B cell (primary cell): Measurements from ENCODE around the gene ELMO1. TPM values are rescaled to one million over a fixed set of nuclear protein-coding genes. Genes with fewer than 3 reads are reported as not detected.

Source experiments
- ATAC-seq: fragments of 200-7000 bp; cut with Tn5 transposase; one replicate; pipeline ENCODE4 v1.10.0; 2021; ENCODE audit warnings: low read depth, mild to moderate bottlenecking, moderate number of reproducible peaks, moderate library complexity
- CTCF ChIA-PET: fragments of 350-600 bp; sonication (Branson Sonifier 250); formaldehyde crosslinking; loops from one replicate; lab custom pipeline; 2021; ENCODE audit warnings: antibody characterized with exemption, inconsistent platforms; lab: Charles Lee
- POLR2A ChIA-PET: fragments of 350-600 bp; sonication (Branson Sonifier 250); formaldehyde crosslinking; loops from one replicate; lab custom pipeline; 2021; ENCODE audit warnings: antibody characterized with exemption; lab: Charles Lee
- DNase-seq: peaks from one replicate; pipeline ENCODE4 v3.0.0; 2013
- H2AFZ ChIP-seq: 2 replicates; pipeline ENCODE4 v1.6.1; 2012; ENCODE audit warnings: mild to moderate bottlenecking, low read depth, low read length; ENCODE audit not compliant: insufficient read depth, poor library complexity, severe bottlenecking
- H3K27ac ChIP-seq, 2 donors: 1 replicate in 1 of 2; 2 replicates in 1 of 2; pipeline ENCODE4 v1.5.1; 2012 to 2013; ENCODE audit warnings: low read length in 2 of 2, mild to moderate bottlenecking in 2 of 2, moderate library complexity in 1 of 2
- H3K27me3 ChIP-seq, 4 experiments: fragments of 200-600 bp in 1 of 4; sonication (generic) in 1 of 4; replicated peaks in 1 of 4; 1 replicate in 2 of 4; 2 replicates in 2 of 4; pipeline versions ENCODE4 v1.6.1 to v1.7.0; 2013 to 2016; ENCODE audit warnings: low read length in 3 of 4, mild to moderate bottlenecking in 2 of 4, mixed read lengths in 1 of 4, moderate library complexity in 1 of 4; ENCODE audit not compliant: insufficient read depth in 4 of 4, control insufficient read depth in 3 of 4; ENCODE audit errors: control extremely low read depth in 1 of 4
- H3K36me3 ChIP-seq, 2 experiments: replicated peaks in 1 of 2; 1 replicate in 1 of 2; 2 replicates in 1 of 2; pipeline versions ENCODE4 v1.6.1 to v1.7.1; 2013; ENCODE audit warnings: low read length in 1 of 2; ENCODE audit not compliant: insufficient read depth in 2 of 2, control insufficient read depth in 1 of 2; ENCODE audit errors: control extremely low read depth in 1 of 2, extremely low read depth in 1 of 2
- H3K4me1 ChIP-seq, 2 donors: fragments of 200-600 bp in 1 of 2; sonication (generic) in 1 of 2; 1 replicate in 1 of 2; 2 replicates in 1 of 2; pipeline versions ENCODE4 v1.5.1 to v1.6.1; 2013 to 2017; ENCODE audit warnings: low read length in 2 of 2; ENCODE audit not compliant: control insufficient read depth in 2 of 2, insufficient read depth in 2 of 2
- H3K4me2 ChIP-seq: replicated peaks from 2 replicates; pipeline ENCODE3; 2012; ENCODE audit warnings: mild to moderate bottlenecking, low read depth, low read length; ENCODE audit not compliant: poor library complexity, severe bottlenecking
- H3K4me3 ChIP-seq, 5 experiments: fragments of 200-600 bp in 1 of 5; sonication (generic) in 1 of 5; 1 replicate in 3 of 5; 2 replicates in 2 of 5; pipeline versions ENCODE4 v1.5.1 to v1.7.0; 2011 to 2016; ENCODE audit warnings: low read length in 4 of 5, mild to moderate bottlenecking in 4 of 5, low read depth in 2 of 5, control low read depth in 1 of 5, moderate library complexity in 1 of 5; ENCODE audit not compliant: insufficient read depth in 1 of 5; ENCODE audit errors: control extremely low read depth in 1 of 5, extremely low read depth in 1 of 5
- H3K79me2 ChIP-seq: fragments of 200-600 bp; sonication (generic); one replicate; pipeline ENCODE4 v1.6.0; 2016; ENCODE audit warnings: low read length; ENCODE audit not compliant: control insufficient read depth, insufficient read depth
- H3K9ac ChIP-seq: fragments of 200-600 bp; sonication (generic); 2 replicates; pipeline ENCODE4 v1.6.1; 2017; ENCODE audit warnings: mild to moderate bottlenecking, low read length, moderate library complexity
- H3K9me3 ChIP-seq, 3 donors: one replicate each; pipeline versions ENCODE4 v1.6.1 to v1.7.1; 2013; ENCODE audit warnings: low read length in 2 of 3; ENCODE audit not compliant: control insufficient read depth in 2 of 3, insufficient read depth in 1 of 3; ENCODE audit errors: control extremely low read depth in 1 of 3
- H4K20me1 ChIP-seq: 2 replicates; pipeline ENCODE4 v1.6.0; 2012; ENCODE audit warnings: mild to moderate bottlenecking, low read length; ENCODE audit not compliant: insufficient read depth, control insufficient read depth, poor library complexity, severe bottlenecking
- H3K27ac Mint-ChIP-seq: one replicate; pipeline ENCODE4 v1.8.0; 2021; ENCODE audit warnings: mixed read lengths
- H3K27me3 Mint-ChIP-seq: one replicate; pipeline ENCODE4 v1.8.0; 2021; ENCODE audit warnings: mixed read lengths
- H3K4me1 Mint-ChIP-seq: one replicate; pipeline ENCODE4 v1.8.0; 2021; ENCODE audit warnings: mixed read lengths
- H3K4me3 Mint-ChIP-seq: one replicate; pipeline ENCODE4 v1.8.0; 2021; ENCODE audit warnings: mixed read lengths
- H3K9me3 Mint-ChIP-seq: one replicate; pipeline ENCODE4 v1.8.0; 2022; ENCODE audit warnings: mixed read lengths; ENCODE audit not compliant: insufficient read depth
- CTCF ChIP-seq: fragments of 200-600 bp; IDR thresholded peaks from one replicate; pipeline ENCODE4 v1.8.0; 2022; ENCODE audit warnings: antibody characterized with exemption, mild to moderate bottlenecking
- EZH2 ChIP-seq: IDR thresholded peaks from 2 replicates; pipeline ENCODE4 v1.6.1; 2012; ENCODE audit warnings: borderline replicate concordance, low read depth, mild to moderate bottlenecking, moderate library complexity, low read length; ENCODE audit not compliant: insufficient read depth, poor library complexity, severe bottlenecking
- WGBS: methylation state at CpG from one replicate; pipeline ENCODE4 v1.1.5; 2013; ENCODE audit warnings: missing lambda C conversion rate; ENCODE audit not compliant: insufficient coverage; 5-methylcytosine and 5-hydroxymethylcytosine counted together
- intact Hi-C: fragments of 100-400 bp; cut with micrococcal nuclease; formaldehyde crosslinking; loops from one replicate; pipeline ENCODE4 v1.10.0; 2022
- polyA plus RNA-seq: library from polyadenylated mRNA; depleted of rRNA; stranded (reverse); fragments of >200 nt; gene quantifications from 2 replicates; pipeline ENCODE4 v1.2.3, GENCODE V29; 2012
- total RNA-seq, 2 donors: library from RNA; stranded (reverse); fragments of 120-200 nt in 1 of 2; gene quantifications; 1 replicate in 1 of 2; 2 replicates in 1 of 2; pipeline versions ENCODE4 v1.2.3 to v1.2.4, GENCODE V29; 2013 to 2022

Gene ELMO1
- total and polyA plus RNA-seq, 2 donors (not counting 1 experiment from before 2014, with no cell fraction given), result 44.7 to 177 TPM

GRCh38 chr7:37218956-37219355 is 229.7 kb downstream of the ELMO1 start:
- no peak for ATAC-seq
- no peaks in the 10 kb centered on the region for H3K79me2 ChIP-seq
- no peak overlapping the region for H3K4me3 ChIP-seq
- H3K27ac ChIP-seq, result no peak overlapping the region
- POLR2A ChIA-PET, result no interaction called here
- no peak overlapping the region for H2AFZ ChIP-seq
- CTCF ChIA-PET, result interaction anchor here (1.0 kb wide), 1 partner anchor 11 kb away, joined by 5 read pairs; no protein-coding TSS in a partner anchor
- no peak overlapping the region for H3K27ac Mint-ChIP-seq
- no peaks in the 10 kb centered on the region for H3K9me3 ChIP-seq
- H3K4me1 Mint-ChIP-seq, result no peaks in the 10 kb centered on the region
- no peak overlapping the region for H3K4me3 Mint-ChIP-seq
- no CpG with 5 or more reads among the region's 3 CpGs for WGBS
- no peak for DNase-seq
- no peaks in the 10 kb centered on the region for H3K9me3 Mint-ChIP-seq
- no peaks in the 10 kb centered on the region for H4K20me1 ChIP-seq
- intact Hi-C loops, result no loop called here
- H3K36me3 ChIP-seq, result peaks cover 10 to 75% of the 10 kb centered on the region in 2 experiments
- no peak for TF ChIP-seq CTCF
- no peak for TF ChIP-seq EZH2
- H3K9ac ChIP-seq, result no peak overlapping the region
- no peaks in the 10 kb centered on the region for H3K27me3 Mint-ChIP-seq
- no peak overlapping the region for H3K4me2 ChIP-seq
- H3K27me3 ChIP-seq, result no peaks in the 10 kb centered on the region
- no peaks in the 10 kb centered on the region for H3K4me1 ChIP-seq

- H3K9me3 Mint-ChIP-seq, result no peaks in the 10 kb centered on the region
- intact Hi-C loops, result no loop called here
- H4K20me1 ChIP-seq, result no peaks in the 10 kb centered on the region
- H3K9ac ChIP-seq, result no peak overlapping the region
- no peak for TF ChIP-seq EZH2
- no peak for TF ChIP-seq CTCF
- no peaks in the 10 kb centered on the region for H3K4me1 ChIP-seq
- H3K9me3 ChIP-seq, result no peaks in the 10 kb centered on the region
- CTCF ChIA-PET, result interaction anchor here (1.3 kb wide), 1 partner anchor 136 kb away, joined by 4 read pairs; no protein-coding TSS in a partner anchor
- no peak for DNase-seq
- no peak for ATAC-seq
- no peaks in the 10 kb centered on the region for H3K79me2 ChIP-seq
- no peak overlapping the region for H3K27ac Mint-ChIP-seq
- WGBS, result no CpG with 5 or more reads among the region's 2 CpGs
- no peak overlapping the region for H3K4me3 ChIP-seq
- POLR2A ChIA-PET, result no interaction called here
- no peak overlapping the region for H3K4me3 Mint-ChIP-seq
- H3K27ac ChIP-seq, result no peak overlapping the region
- no peaks in the 10 kb centered on the region for H3K27me3 ChIP-seq
- no peaks in the 10 kb centered on the region for H3K27me3 Mint-ChIP-seq
- H3K4me1 Mint-ChIP-seq, result no peaks in the 10 kb centered on the region
- no peak overlapping the region for H3K4me2 ChIP-seq
- H2AFZ ChIP-seq, result no peak overlapping the region
- peaks cover 13 to 74% of the 10 kb centered on the region in 2 experiments for H3K36me3 ChIP-seq
Observed at GRCh38 chr7:37216923-37217322, 231.7 kb downstream of the ELMO1 start.
